Activated CD4-positive, CD25-positive, alpha-beta regulatory T cell (primary cell): ENCODE results near the gene OOEP.
"Not testable (repeated sequence)": the region's sequence is repeated elsewhere in the genome, so short reads cannot be mapped to it uniquely, and the experiment has no call there.

ENCODE experiments used
- DNase-seq, 4 experiments: peaks; one replicate each; lab custom pipeline; 2025; lab: John Stamatoyannopoulos, UW

OOEP gene

GRCh38 chr6:73369563-73369962 is at the start of gene OOEP:
TSS of gene OOEP (minus strand) at chr6:73369897. CDS start at chr6:73369792, 105 bp downstream.
- DNase-seq, result no peak

- DNase-seq, result no peak
Measured at GRCh38 chr6:73418081-73418741, 48.5 kb upstream of the OOEP start.

- DNase-seq, result no peak
Measured at GRCh38 chr6:73413102-73413501, 43.4 kb upstream of the OOEP start.

GRCh38 chr6:73409395-73409794 is 39.7 kb upstream of the OOEP start:
- no peak for DNase-seq

DNA sequence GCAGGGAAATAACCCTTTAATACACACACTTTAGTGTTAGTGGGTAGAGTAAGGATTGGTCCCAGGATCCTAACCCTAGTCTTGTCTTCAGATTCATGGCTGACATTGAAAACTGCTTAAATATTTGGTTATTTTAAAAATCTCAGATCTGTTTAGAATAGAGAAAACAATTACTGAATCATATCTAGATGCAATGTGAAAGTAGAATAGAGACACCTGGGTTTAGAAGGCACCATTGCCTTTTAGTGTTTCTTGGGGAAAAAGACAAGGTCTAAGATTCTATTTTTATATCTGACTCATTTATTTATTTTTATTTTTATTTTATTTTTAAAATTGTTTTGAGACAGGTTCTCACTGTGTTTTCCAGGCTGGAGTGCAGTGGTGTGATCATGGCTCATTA is 31.0 kb upstream of the OOEP start:
- DNase-seq, result no peak

- no peak for DNase-seq
Measured at GRCh38 chr6:73395875-73396274, 26.2 kb upstream of the OOEP start.

DNA sequence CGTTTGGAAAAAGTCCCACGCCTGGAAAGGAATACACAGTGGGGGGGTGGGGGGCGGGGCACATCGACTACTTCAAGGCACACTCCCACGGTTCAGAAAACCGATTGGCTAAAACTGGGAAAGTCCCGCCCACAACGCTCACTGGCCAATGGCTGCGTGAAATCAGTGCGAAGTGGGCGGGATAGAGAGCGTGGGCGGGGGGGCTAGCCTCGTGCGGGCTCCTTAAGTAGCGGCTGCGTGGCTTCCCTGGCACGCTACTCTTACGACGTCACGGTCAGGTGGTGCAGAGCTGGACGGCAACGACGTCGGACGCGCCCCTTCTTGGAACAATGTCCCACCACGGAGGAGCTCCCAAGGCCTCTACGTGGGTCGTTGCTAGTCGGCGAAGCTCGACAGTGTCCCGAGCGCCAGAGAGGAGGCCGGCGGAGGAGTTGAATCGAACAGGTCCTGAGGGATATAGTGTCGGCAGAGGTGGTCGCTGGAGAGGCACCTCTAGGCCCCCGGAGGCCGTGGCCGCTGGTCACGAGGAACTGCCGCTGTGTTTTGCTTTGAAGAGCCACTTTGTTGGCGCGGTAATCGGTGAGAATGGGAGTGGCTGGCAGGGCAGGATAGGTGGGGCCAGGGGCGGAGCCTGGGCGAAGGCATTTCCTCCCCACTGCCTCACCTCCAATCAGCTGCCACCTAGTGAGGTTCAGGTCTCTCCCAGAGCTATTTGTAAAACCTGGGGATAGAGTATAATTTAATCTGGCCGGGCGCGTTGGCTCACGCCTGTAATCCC is 25.1 kb upstream of the OOEP start, which contains the start of gene DDX43:
TSS of gene DDX43 (plus strand) at position 252 of the 778 bp plus-strand sequence. CDS start at position 330, 78 bp downstream.
- peak in 1 of 4 experiments; percentile 22 for DNase-seq

DNA sequence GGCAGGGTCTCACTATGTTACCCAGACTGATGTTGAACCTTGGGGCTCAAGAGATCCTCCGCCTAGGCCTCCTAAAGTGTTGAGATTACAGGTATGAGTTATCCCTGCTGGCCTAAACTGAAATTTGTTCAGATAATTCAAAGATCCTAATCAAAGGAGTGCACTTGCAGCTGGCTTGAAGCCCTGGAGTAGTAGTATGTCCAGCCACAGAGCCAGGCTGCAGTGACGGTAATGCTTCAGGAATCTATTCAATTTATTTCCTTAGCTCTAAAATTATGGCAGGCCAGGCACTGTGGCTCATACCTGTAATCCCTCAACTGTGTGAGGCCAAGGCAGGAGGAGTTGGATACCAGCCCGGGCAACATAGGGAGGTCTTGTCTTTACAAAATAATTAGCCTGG is 23.6 kb upstream of the OOEP start:
- DNase-seq, result no peak

DNA sequence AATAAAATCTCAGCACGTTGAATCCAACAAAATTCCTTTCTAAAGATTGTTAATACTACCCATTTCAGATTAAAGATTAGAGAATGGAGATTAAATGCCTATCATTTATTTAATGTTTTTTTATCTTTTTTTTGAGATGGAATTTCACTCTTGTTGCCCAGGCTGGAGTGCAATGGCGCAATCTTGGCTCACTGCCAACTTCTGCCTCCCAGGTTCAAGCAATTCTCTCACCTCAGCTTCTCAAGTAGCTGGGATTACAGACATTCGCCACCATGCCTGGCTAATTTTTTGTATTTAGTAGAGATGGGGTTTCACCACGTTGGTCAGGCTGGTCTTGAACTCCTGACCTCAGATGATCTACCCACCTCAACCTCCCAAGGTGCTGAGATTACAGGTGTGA is 22.5 kb upstream of the OOEP start:
- not testable (repeated sequence) for DNase-seq

GRCh38 chr6:73391675-73392074 is 22.0 kb upstream of the OOEP start:
- no peak for DNase-seq

GRCh38 chr6:73389854-73390253 is 20.2 kb upstream of the OOEP start:
- DNase-seq, result no peak

DNA sequence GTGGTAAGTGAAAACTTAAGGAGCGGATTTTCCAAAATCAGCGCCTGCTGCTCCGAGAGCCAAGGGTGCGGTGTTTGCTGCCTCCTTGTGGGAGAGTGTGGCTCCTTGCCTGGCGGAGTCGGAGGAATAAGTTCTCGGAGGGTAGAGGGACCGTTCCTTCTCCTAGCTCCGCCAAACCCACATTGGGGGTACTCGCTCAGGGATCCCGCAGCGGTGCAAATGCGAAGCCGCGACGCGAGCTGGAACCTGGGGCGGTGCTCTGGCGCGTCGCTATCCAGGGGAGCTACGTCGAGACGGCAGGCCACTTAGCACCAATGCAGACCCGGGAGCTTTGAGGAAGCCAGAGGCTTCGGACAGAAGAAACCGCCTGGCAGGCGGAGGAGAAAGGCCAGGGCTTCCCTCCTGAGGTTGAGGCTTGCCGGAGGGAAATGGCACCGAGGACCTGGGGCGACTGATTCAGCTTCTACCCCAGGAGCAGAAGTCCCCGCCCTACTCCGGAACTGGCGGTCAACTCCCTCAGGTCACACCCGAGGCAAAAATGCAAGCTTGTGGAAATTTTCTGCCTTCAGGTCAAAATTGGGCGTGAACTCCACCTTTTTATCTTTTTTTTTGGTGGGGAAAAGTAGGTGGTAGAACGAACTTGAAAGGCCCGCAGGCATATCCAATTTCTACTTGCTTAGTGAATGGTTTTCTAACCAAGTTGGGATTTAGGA is 19.3 kb upstream of the OOEP start:
- peak in 2 of 4 experiments; percentile 8 to 9 for DNase-seq

DNA sequence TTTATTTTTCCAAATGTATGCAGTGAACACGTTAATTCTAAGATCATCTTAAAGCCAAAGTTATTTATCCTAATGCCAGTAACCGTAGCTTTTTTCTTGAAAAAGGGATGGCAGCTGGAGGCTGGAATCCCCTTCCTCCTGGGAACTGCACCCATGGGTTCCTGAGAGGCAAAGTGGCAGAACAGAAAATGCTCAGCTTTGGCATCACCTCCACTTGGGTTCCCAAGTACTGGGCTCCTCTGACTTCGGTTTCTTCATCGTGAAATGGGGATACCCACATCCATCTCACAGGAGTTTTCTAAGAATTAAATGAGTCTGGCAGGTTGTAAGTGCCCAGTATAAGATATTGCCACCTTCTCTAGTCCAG is 18.7 kb upstream of the OOEP start:
- DNase-seq, result no peak

DNA sequence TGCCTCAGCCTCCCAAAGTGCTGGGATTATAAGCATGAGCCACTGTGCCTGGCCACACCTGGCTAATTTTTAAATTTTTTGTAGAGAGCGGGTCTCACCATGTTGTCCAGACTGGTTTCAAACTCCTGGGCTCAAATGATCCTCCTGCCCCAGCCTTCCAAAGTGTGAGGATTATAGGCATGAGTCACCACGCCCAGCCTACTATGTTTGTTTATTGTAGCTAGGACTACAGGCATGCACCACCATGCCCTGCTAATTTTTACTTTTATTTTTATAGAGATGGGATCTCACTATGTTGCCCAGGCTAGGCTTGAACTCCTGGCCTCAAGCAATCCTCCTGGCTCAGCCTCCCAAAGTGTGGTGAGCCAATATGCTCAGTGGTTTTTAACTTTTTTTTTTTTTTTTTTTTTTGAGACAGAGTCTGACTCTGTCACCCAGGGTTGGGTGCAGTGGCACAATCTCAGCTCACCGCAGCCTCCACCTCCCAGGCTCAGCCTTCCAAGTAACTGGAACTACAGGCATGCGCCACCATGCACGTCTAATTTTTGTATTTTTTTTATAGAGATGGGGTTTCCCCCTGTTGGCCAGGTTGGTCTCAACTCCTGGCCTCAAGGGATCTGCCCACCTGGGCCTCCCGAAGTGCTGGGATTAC is 12.9 kb upstream of the OOEP start:
- no peak for DNase-seq

DNA sequence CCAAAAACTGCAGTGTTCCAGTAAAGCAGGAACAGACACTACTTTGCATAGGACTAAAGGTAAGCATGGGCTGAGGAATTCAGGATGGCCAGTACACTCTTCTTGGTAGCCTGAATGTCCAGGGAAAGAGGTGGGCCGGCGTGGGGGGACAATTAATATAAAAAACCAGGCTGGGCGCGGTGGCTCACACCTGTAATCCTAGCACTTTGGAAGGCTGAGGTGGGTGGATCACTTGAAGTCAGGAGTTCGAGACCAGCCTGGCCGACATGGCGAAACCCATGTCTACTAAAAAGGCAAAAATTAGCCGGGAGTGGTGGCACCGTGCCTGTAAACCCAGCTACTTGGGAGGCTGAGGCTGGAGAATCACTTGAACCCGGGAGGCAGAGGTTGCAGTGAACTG is 11.8 kb upstream of the OOEP start:
- not testable (repeated sequence) for DNase-seq

DNA sequence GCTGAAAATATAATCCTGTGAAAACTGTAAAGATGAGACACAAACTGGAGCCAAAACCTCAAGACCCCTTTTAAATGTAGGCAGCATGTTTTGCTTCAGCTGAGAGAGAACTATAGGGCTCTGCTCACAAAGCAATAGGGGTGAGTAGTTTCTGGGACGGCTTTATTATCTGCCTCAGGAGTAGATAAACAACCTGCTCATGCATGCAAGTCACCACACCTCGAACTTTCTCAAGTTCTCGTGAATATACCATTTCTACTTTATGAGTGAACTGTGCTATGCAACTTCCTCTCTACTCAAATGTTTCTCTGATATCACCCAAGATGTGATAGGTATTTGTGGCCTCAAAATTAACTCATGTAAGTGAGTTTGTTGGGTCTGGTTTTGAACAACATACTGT is 7.5 kb upstream of the OOEP start:
- DNase-seq, result no peak

DNA sequence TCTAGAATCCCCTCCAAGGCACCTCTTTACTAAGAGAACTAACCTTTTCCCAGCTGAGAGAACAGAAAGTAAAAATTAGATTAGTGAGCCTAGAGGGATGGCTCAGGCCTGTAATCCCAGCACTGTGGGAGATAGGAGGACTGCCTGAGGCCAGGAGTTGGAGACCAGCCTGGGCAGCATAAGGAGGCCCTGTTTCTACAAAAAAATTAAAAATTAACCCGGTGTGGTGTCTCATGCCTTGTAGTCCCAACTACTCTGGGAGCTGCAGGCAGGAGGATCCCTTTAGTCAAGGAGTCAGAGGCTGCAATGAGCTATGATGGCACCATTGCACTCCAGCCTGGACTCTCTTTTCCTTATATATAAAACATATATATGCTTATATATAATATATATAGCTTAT is 5.5 kb upstream of the OOEP start:
- DNase-seq, result no peak

DNA sequence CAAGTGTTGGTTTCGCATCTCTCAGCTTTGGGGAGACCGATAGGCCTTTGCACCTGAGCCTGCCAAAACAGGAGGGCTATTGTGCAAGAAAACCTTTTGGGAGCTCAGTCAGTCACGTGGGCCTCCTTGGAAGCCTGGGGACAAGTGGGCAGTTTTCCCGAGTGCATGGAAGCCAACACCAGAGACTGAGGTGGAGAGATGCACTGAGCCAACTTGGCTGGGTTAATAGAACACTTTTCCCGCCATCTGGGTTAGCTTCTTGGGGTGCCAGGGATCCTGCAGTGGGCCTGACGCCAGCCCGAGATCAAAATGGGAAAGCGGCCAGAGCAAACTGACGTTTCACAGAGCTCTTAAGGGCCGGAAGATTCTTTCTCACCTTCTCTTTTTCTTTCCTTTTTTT is 2.8 kb upstream of the OOEP start:
- no peak for DNase-seq

- DNase-seq, result no peak
Measured at GRCh38 chr6:73371984-73372383, 2.3 kb upstream of the OOEP start.

DNA sequence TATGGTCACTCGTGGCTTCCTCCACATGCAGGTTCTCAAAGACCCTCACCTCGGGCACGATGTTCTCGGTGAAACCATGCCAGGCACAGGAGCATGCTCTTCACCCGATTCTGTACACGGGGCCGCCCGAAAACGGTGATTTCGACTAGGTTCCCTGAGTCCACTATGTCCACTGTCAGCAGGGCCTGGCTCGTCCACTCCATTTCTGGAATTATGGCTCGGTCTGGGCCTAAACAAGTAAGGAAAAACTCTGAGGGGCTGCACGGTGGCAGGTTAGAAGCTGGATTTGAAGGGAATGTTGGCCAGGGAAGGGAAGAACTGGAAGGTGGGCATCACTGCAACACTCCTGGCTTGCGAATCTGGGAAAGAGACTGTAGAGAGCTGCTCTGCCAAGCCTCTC is 540 bp downstream of the OOEP start:
- DNase-seq, result no peak

DNA sequence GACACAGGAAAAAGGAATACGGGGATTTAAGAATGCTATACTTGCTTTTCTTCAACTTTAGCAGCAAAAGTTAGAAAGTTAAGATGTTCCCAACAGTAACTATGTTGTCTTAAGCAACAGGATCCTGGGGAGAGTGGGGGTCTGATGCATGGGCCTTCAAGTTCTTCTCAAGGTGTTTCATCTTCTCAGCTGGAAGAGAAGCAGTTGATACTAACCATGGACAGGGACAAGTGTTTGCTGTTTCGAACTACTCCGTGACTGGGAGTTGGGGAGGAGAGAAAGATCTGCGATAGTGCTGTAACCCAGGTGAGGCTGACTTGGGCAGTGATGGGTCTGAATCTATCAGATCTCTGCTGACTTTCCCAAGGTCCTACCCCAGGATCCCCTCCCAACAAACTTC is 1.0 kb downstream of the OOEP start:
- no peak for DNase-seq

- DNase-seq, result no peak
Measured at GRCh38 chr6:73367761-73368355, 1.8 kb downstream of the OOEP start.
